Chondrocyte (in vitro differentiated cells): ENCODE data around the gene TRAF2. TPM values are rescaled to one million over a fixed set of nuclear protein-coding genes. Genes with fewer than 3 reads are reported as not detected.
"Not testable (repeated sequence)": the region's sequence is repeated elsewhere in the genome, so short reads cannot be mapped to it uniquely, and the experiment has no call there.

Source experiments
- DNase-seq: peaks from one replicate; pipeline ENCODE4 v3.0.0; 2021; ENCODE audit warnings: mixed read lengths, low spot score
- H3K27ac Mint-ChIP-seq: one replicate; pipeline ENCODE4 v1.8.0; 2021; ENCODE audit warnings: mild to moderate bottlenecking, moderate library complexity, mixed read lengths; ENCODE audit not compliant: unreplicated experiment
- H3K27me3 Mint-ChIP-seq: 2 replicates; pipeline ENCODE4 v1.8.0; 2021; ENCODE audit warnings: low read depth, mixed read lengths
- H3K36me3 Mint-ChIP-seq: 2 replicates; pipeline ENCODE4 v1.8.0; 2021; ENCODE audit warnings: low read depth, mixed read lengths
- H3K4me1 Mint-ChIP-seq: 2 replicates; pipeline ENCODE4 v1.8.0; 2021; ENCODE audit warnings: low read depth, mild to moderate bottlenecking, mixed read lengths
- H3K4me3 Mint-ChIP-seq: one replicate; pipeline ENCODE4 v1.8.0; 2021; ENCODE audit warnings: mild to moderate bottlenecking, moderate library complexity, mixed read lengths; ENCODE audit not compliant: unreplicated experiment
- H3K9me3 Mint-ChIP-seq: 2 replicates; pipeline ENCODE4 v1.8.0; 2021; ENCODE audit warnings: low read depth, mixed read lengths
- total RNA-seq: library from RNA; stranded (reverse); gene quantifications from 3 replicates; pipeline ENCODE4 v1.2.1, GENCODE V29; 2021
- TF ChIP-seq, protein P1 (sequence below): fragments of 200-600 bp; sonication (generic); IDR thresholded peaks from 2 replicates; pipeline ENCODE4 v1.5.0; 2021; ENCODE audit warnings: antibody characterized with exemption, mild to moderate bottlenecking, moderate library complexity

The TRAF2 gene
- total RNA-seq, 1 donor from 2014 or later = 10.4 TPM

DNA sequence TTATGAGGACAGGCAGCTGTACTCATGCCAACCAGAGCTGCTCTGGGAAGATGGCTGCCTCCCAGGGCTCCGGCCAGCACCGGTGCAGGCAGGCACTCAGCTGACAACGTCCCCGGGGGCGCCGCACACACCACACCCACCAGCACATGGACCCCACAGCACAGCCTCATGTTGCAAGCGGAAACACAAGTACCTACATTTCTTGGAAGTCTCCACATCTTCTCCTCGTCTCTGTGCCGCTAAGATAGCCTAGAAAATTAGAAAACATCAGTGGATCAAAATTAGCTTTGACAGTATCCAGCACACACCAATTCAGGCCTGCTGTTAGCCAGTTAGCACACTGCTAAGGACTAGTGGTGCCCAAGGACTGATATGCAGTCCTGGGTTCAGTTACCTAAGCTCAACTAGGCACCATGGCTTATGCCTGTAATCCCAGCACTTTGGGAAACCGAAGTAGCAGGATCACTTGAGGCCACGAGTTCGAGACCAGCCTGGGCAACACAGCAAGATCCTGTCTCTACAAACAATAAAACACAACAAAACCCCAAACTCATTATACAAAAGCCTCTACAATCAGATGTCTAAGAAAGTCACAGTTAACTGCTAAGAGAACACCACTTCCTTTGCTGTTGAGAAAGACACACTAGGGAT is 22.6 kb upstream of the TRAF2 start:
- TF ChIP-seq, protein P1, sequence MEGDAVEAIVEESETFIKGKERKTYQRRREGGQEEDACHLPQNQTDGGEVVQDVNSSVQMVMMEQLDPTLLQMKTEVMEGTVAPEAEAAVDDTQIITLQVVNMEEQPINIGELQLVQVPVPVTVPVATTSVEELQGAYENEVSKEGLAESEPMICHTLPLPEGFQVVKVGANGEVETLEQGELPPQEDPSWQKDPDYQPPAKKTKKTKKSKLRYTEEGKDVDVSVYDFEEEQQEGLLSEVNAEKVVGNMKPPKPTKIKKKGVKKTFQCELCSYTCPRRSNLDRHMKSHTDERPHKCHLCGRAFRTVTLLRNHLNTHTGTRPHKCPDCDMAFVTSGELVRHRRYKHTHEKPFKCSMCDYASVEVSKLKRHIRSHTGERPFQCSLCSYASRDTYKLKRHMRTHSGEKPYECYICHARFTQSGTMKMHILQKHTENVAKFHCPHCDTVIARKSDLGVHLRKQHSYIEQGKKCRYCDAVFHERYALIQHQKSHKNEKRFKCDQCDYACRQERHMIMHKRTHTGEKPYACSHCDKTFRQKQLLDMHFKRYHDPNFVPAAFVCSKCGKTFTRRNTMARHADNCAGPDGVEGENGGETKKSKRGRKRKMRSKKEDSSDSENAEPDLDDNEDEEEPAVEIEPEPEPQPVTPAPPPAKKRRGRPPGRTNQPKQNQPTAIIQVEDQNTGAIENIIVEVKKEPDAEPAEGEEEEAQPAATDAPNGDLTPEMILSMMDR = no peak
- no peaks in the 10 kb centered on the region for H3K9me3 Mint-ChIP-seq
- peaks cover 14% of the 10 kb centered on the region for H3K4me1 Mint-ChIP-seq
- no peak overlapping the region for H3K4me3 Mint-ChIP-seq
- H3K27ac Mint-ChIP-seq = no peak overlapping the region
- no peak for DNase-seq
- H3K36me3 Mint-ChIP-seq = peaks cover 6% of the 10 kb centered on the region
- H3K27me3 Mint-ChIP-seq = no peaks in the 10 kb centered on the region

DNA sequence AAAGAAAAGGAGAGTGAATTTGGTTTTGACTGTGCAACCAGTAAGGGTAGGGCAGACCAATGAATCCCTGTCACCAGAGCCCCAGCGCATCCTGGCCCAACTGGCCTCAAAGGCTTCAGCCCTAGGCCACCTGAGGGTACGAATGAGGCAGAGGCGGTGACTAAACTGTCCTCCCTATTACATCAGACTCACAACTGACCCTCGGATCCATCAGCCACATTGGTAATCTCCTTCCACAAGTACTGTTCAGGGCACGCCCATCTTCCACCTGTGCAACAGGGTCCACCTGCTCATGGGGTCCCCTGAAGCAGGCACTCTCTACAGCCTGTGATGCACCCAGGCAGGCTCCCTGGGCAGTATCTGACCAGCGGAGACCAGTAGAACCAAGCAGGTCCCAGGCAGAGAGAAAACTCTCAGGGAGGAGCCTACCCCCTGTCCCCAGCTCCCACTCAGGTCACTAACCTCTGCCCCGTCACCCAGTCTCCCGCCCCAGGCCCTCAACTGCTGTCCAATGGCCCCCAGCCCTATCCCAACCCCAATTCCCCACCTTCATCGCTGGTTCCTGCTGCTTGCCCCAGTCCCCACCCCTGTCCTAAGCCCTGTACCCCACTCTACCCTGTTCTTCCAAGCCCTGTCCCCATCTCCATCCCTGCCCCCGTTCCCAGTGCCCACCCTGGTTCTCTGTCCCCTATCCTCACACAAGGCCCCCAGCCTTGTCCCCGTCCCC is 21.1 kb upstream of the TRAF2 start:
- H3K9me3 Mint-ChIP-seq = no peaks in the 10 kb centered on the region
- TF ChIP-seq, protein P1 = no peak
- peaks cover 14% of the 10 kb centered on the region for H3K4me1 Mint-ChIP-seq
- peaks cover 6% of the 10 kb centered on the region for H3K36me3 Mint-ChIP-seq
- no peak for DNase-seq
- H3K4me3 Mint-ChIP-seq = peak overlapping the region; percentile 79
- no peaks in the 10 kb centered on the region for H3K27me3 Mint-ChIP-seq
- peak overlapping the region; percentile 74 for H3K27ac Mint-ChIP-seq

DNA sequence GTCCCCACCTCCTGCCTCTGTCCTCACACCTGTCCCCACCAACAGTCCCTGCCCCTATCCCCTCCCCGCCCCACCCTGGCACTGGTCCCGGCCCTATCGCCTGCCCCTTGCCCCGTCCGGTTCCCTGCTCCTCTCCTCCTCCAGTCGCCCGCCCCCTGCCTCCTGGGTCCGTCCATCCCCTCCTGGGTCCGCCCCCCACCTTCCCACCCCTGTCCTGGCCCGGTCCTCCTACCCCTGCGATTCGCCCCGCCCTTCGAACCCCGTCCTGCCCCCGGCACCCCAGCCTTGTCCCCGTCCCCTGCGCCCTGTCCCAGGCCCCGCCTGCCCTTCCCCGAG is 20.6 kb upstream of the TRAF2 start:
- H3K4me3 Mint-ChIP-seq = peak overlapping the region; percentile 79
- no peaks in the 10 kb centered on the region for H3K9me3 Mint-ChIP-seq
- TF ChIP-seq, protein P1 = no peak
- H3K27ac Mint-ChIP-seq = peak overlapping the region; percentile 74
- peaks cover 11% of the 10 kb centered on the region for H3K4me1 Mint-ChIP-seq
- H3K36me3 Mint-ChIP-seq = peaks cover 6% of the 10 kb centered on the region
- H3K27me3 Mint-ChIP-seq = no peaks in the 10 kb centered on the region
- no peak for DNase-seq

DNA sequence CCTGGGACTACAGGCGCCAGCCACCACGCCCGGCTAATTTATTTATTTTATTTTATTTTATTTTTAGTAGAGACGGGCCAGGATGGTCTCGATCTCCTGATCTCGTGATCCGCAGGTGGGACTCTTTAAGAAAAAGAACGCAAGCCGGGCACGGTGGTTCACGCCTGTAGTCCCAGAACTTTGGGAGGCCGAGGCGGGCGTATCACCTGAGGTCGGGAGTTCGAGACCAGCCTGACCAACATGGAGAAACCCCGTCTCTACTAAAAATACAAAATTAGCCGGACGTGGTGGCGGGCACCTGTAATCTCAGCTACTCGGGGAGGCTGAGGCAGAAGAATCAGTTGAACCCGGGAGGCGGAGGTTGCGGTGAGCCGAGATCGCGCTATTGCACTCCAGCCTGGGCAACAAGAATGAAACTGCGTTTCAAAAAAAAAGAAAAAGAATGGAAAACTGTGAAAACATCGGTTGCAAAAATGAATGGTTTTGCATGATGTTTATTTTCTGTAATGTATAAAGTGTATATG is 19.4 kb upstream of the TRAF2 start:
- not testable (repeated sequence) for DNase-seq, H3K27me3 Mint-ChIP-seq, H3K9me3 Mint-ChIP-seq, H3K36me3 Mint-ChIP-seq
- Mint-ChIP-seq H3K4me1 (peaks cover 11% of the 10 kb centered on the region), H3K27ac (peak overlapping the region; percentile 63), H3K4me3 (peak overlapping the region; percentile 65)

DNA sequence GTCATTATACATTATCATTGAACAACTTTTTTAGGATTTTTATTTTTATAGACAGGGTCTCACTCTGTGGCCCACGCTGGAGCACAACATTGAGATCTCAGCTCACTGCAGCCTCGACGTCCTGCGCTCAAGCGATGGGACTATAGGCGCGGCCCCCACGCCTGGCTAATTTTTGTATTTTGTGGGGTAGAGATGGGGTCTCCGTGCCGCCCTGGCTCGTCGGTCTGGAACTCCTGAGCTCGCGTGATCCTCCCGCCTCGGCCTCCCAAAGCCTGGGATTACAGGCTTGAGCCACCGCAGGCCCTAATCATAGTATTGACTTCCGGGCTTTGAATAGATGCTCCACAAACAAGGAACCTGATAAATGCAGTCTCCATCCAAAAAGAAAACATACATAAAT is 18.8 kb upstream of the TRAF2 start:
- DNase-seq = no peak
- peak overlapping the region; percentile 41 for H3K4me3 Mint-ChIP-seq
- H3K27ac Mint-ChIP-seq = no peak overlapping the region
- no peaks in the 10 kb centered on the region for H3K27me3 Mint-ChIP-seq
- H3K9me3 Mint-ChIP-seq = no peaks in the 10 kb centered on the region
- peaks cover 5% of the 10 kb centered on the region for H3K36me3 Mint-ChIP-seq
- peaks cover 11% of the 10 kb centered on the region for H3K4me1 Mint-ChIP-seq
- TF ChIP-seq, protein P1 = no peak
